PFSK-1 (cell line): Measurements from ENCODE around the gene BCAS4.

Experiments used
- POLR2AphosphoS5 ChIP-seq: IDR thresholded peaks from 2 replicates; pipeline ENCODE4 v1.6.1; 2012; ENCODE audit warnings: low read depth, mild to moderate bottlenecking, control low read depth, low read length, moderate library complexity
- SIN3A ChIP-seq: IDR thresholded peaks from 2 replicates; pipeline ENCODE4 v1.6.1; 2012; ENCODE audit warnings: mild to moderate bottlenecking, low read length, moderate library complexity, borderline replicate concordance; ENCODE audit not compliant: insufficient read depth
- TAF1 ChIP-seq: IDR thresholded peaks from 2 replicates; pipeline ENCODE4 v1.6.1; 2012; ENCODE audit warnings: low read length, control low read depth, borderline replicate concordance; ENCODE audit not compliant: insufficient read depth
- TF ChIP-seq, protein P1 (sequence below), 2 experiments: IDR thresholded peaks; 2 replicates each; pipeline versions ENCODE4 v1.6.1 to v1.8.0; 2011 to 2012; ENCODE audit warnings: low read depth in 2 of 2, low read length in 2 of 2, control low read depth in 1 of 2, inconsistent platforms in 1 of 2, mild to moderate bottlenecking in 1 of 2, moderate library complexity in 1 of 2; ENCODE audit not compliant: insufficient read depth in 1 of 2

- TF ChIP-seq, protein P1, sequence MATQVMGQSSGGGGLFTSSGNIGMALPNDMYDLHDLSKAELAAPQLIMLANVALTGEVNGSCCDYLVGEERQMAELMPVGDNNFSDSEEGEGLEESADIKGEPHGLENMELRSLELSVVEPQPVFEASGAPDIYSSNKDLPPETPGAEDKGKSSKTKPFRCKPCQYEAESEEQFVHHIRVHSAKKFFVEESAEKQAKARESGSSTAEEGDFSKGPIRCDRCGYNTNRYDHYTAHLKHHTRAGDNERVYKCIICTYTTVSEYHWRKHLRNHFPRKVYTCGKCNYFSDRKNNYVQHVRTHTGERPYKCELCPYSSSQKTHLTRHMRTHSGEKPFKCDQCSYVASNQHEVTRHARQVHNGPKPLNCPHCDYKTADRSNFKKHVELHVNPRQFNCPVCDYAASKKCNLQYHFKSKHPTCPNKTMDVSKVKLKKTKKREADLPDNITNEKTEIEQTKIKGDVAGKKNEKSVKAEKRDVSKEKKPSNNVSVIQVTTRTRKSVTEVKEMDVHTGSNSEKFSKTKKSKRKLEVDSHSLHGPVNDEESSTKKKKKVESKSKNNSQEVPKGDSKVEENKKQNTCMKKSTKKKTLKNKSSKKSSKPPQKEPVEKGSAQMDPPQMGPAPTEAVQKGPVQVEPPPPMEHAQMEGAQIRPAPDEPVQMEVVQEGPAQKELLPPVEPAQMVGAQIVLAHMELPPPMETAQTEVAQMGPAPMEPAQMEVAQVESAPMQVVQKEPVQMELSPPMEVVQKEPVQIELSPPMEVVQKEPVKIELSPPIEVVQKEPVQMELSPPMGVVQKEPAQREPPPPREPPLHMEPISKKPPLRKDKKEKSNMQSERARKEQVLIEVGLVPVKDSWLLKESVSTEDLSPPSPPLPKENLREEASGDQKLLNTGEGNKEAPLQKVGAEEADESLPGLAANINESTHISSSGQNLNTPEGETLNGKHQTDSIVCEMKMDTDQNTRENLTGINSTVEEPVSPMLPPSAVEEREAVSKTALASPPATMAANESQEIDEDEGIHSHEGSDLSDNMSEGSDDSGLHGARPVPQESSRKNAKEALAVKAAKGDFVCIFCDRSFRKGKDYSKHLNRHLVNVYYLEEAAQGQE (IDR thresholded peaks at IDR 0.05; ENCODE audit: insufficient read depth in 1 of 2, low read depth in 2 of 2, low read length in 2 of 2): no peak
- TF ChIP-seq POLR2AphosphoS5: no peak
- no peak for TF ChIP-seq TAF1
- no peak for TF ChIP-seq SIN3A
These were observed 70.3 kb downstream of the BCAS4 start for GRCh38 chr20:50865114-50865513.
